GDM1 (cell line): ENCODE data around the gene NDUFB6.
"Not testable (repeated sequence)": the region's sequence is repeated elsewhere in the genome, so short reads cannot be mapped to it uniquely, and the experiment has no call there.

ENCODE experiments used
- DNase-seq: peaks from one replicate; lab custom pipeline; 2025; lab: John Stamatoyannopoulos, UW

NDUFB6 gene

DNA sequence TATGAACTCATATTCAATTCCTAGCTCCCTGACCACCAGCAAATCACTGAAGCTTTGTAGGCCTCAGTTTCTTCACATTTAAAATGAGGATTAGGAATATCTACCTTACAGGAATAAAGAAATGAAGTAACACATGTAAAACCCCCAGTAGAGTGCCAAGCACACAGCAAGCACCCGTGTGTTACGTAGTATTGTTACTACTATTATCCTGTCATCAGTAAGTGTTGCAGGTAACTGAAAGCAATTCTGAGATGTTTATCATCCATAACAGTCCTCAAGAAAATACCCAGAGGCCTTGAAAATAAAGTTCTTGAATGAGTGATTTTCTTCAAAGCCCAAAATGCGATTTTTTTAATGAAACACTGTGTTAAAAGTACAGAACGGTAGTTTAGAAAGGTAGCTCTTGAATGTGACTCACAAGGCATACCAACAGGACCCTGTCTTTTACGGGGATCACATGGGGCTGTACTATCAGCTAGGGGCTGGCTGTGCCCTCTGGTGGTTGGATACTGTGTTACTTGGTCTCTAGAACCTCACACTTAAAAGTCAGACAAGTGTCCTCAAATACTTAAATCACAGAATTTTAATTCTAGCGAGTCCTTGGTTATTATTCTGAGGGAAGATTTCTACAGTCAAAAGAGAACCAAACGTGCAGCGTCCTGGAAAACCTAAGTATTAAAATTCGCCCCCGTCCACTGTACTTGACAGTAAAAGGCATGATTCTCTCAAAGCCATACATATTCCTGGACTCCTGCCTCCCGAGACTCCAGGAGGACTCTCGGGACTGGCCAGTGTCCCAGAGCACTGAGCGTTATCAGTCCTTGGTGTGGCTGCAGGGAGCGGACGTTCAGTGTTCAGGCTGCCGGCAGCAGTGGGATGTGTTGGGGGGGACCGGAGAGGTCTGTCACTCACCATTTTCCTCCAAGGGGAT, 725 bp downstream of the NDUFB6 start:
- peak; percentile 65 for DNase-seq

DNA sequence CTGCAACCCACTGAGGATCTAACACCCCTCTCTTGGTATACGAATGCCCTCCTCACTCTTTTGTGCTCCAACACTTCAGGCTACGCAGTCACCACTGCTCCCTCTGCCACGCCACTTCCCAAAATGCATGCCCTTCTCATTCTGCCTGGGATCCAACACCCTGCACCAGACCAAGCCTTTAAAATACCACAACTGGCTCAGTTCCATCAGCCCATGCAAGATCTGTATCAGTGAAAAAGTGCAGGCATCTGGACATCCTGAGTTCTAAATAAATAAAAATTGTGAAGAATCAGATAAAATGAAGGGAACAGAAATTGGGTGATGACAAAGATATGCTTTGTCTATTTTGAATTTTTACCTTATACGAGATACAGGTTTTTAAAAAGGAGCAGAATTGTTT, 2.7 kb downstream of the NDUFB6 start:
- DNase-seq, result no peak

DNA sequence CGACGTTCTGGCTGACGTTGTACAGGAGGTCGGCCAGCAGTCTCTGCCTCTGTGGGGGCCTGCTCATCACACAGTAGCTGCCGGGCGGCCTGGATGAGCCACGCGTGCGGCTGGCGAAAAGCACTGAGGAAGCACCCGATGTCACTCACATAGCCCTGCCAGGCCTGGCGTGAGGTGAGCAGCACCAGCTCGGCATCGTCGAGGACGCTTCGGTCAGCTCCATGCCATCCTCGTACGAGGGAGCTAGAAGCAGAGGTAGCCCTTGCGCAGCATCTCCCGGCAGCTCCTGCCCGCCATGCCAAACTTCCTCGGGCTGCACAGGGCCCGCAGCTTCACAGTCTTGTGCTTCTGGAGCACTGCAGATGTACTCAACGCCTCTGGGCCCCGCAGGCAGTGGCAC, 6.2 kb downstream of the NDUFB6 start:
- DNase-seq, result no peak

DNA sequence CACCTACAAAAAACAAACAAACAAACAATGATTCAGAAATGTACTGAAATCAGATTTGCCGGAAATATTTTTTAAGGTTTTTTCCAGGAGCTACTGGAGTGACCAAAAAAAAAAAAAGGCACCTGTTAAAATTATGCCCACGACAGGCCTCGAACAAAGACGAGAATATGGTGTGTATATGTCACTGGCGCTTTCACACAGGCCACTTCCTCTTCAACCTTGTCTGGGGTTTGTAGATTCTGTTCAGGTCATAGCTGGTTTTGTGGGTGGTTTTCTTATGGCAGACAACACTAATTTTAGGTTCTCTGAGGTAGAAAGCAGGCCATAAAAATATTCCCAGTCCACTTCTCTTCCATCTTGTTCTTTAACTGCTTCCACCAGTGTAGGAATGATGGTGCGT, 7.0 kb downstream of the NDUFB6 start:
- no peak for DNase-seq

DNA sequence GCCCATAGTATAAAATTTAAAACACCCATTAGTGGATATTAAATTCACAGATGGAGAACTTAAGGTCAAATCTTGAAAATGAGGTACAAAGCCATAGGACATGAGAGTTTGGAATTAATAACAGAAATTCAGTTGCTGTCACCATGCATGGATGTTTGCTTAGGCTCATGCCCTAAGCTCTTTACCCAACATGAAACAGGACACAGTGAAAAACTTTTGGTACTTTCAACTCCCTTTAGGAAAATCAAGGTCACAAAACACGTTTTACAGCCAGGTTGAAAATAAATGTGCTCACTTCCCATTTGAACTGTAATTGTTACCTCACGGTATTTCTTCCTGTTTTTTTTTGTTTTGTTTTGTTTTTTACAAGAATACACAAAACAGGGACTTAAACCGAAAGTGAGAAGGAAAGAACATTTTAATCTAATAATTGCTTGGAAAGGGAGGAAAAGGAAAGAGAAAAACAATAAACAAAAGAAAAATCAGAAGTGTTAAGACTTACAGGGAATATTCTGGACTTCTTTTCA, 14.5 kb downstream of the NDUFB6 start:
- DNase-seq, result no peak

DNA sequence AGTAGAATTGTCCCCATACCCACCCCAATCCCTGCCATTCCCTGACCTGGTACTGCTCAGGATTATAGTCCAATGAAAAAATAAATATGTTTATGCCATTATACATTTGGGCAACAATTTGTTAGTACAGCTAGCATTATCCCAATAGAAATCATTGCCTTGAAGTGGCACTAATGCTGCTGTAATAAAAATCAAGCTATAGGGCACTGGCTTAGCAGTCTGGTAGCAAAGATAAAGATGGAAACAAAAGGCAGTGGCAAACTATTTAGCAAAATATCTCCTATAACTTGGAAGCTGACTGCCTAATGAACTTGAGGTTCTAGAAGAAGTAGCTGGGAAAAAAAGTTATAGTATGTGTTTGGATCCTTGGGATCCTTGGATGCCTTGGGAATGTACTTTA, 18.4 kb downstream of the NDUFB6 start:
- DNase-seq, result no peak

DNA sequence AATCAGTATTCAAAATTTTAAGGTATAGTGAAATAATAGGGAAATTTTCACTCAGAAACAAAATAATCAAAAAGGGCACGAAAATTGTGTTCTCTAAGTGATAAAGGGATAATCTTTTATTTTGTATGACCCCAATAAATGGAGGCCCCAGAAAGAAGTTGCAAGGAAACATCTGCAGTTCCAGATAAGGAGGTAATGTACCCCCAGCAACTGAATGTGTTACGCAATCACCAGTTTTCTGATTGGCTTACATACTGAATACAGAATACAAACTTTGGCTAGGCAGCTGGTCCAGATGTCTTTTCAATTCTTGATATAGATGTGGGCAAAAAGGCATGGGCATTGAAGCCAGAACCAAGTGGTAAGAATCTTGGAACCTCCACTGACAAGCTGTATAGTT, 18.9 kb downstream of the NDUFB6 start:
- DNase-seq, result no peak

DNA sequence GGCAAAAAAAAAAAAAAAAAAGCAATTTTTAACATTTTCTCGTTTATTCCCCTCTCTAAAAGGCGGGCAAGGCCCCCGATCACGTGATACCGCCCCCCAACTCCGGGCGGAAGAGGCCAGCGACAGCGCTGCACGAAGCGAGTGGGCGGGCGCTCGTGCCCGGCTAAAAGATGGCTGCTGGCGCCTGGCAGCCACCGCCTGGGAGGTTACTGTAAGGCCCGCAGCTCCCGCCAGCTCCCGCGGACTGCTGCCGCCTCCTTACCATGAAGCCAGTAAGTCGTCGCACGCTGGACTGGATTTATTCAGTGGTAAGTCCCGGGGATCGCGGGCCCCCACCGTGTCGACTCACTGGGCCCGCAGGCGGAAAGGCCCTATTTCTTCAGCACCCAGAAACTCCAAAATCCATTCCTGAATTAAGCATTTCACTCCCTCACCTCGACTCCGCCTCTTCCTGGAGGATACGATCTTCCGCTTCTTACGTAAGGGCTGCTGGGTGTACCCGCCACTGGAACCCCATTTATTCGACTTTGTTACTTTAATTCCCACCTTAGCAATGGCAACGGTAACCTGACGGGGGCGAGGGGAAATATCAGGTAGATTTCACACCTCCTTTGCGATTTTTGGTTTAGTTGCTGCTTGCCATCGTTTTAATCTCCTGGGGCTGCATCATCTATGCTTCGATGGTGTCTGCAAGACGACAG, 20.6 kb downstream of the NDUFB6 start, which contains the start of the genes SMIM27 and TOPORS:
Gene SMIM27 (plus strand): TSS at position 156 of the 701 bp plus-strand sequence. CDS start 108 bp downstream, at position 264.
Gene TOPORS (minus strand): TSS at position 415 of the 701 bp plus-strand sequence. CDS start 150 bp downstream, at position 265.
- DNase-seq, result peak; percentile 83

DNA sequence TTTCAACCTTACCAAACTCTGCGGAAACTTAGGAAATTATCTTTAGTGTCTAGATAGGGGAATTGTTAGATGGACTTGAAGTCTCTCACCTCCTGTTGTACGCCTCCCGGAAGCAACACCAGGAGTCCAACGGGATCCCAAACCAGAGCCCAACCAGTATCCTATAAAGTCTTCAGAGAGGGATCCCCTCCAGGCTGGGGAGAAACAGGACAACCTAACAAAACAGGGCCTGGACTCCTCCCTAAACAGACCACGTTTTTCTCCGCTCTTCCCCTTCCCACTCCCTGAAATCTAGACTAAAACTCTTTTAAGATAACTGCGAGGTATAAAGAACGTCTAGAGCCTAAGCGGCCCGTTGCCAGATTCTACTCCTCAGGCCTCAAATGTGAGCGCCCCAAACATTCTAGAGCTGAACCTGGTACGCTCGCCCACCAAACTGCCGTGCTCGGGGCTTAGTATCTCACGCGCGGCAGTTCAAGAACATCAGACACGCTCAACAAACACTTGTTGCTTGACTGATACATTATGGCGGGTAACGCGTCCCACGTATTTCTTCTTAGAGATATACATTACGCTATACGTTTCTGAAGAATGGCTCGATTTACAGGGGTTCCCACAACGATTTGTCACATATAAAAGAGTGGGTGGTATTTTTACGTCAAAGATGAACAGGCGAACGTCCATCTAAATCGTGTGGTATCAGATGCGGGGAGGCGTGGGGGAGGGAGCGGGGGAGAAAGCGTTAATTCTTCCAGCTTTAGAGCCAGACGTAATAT, 21.5 kb downstream of the NDUFB6 start:
- DNase-seq, result no peak

DNA sequence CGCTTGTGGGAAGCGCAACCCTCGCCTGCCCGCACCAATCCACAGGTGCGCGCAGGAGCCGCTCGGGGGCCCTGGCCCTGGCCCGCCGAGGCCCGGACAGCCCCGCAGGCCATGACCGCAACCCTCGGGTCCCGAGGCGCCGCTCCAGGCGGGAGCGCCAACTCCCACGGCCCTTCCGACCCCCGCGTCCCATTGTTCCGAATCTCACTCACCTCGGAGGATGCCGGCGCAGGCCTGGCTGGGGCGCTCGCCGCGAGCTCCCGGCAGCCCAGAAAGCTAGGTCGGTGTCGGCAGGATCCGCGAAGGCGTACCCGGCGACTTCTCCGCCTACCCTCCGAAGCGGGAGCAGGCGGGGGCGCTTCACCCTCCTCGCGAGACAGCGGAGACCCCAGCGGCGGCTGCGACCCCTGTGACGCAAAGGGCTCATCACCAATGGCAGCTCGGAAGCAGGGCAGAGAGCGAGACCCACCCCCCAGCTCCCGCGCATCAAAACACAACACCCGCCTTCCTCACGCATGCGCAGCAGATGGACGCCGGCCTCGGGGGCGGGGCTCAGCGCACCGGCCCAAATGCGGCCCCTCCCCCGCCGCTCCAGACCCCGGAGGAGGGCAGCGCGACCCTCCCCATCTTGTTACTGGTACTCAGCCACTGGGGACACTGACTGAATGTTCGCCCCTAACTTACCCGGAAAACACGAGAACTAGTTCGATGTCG, 22.2 kb downstream of the NDUFB6 start:
- DNase-seq, result peak; percentile 90

DNA sequence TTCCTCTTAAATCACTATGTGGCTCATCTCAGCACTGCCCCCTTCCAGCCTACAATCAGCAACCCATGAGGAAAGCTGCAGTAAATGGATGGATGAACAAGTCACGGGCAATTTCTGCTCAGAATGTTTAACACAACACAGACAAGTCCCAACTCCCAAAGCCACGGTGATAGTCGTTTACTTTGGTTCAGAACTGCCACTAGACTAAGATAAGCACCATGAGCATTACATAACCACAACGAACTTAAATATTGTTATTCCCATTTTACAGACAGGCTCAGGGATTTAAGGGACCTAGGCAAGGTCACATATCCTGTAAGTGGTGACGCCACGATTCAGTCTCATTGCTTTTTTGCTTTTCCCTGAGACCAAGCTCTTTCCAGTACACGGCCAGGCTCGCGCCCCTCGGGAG, 22.8 kb downstream of the NDUFB6 start:
- DNase-seq, result no peak

DNA sequence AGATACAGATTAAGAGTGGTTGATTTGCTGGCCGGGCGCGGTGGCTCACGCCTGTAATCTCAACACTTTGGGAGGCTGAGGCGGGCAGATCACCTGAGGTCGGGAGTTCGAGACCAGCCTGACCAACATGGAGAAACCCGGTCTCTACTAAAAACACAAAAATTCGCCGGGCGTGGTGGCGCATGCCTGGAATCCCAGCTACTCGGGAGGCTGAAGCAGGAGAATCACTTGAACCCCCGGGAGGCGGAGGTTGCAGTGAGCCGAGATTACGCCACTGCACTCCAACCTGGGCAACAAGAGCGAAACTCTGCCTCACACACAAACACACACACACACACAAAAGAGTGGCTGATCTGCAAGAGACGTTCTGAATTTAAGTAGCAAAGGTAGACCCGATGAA, 24.7 kb downstream of the NDUFB6 start:
- DNase-seq, result not testable (repeated sequence)

DNA sequence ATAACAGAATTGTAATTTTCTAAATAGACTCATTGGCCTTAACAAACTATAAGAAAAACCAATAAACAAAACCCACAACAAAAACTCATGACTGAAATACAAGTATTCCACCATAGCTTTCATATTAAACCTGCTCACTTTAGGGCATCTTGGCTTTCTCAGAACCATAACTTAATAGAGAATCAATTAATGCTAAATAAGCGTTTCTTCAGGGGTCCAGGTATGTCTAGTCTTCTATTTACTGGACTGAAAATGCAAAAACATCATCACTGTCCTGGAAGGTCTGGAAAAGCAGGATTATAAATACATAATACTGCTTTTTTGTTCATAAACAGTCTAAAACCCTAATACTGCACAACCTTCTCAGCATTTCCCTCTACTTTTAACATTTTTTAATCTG, 27.1 kb downstream of the NDUFB6 start:
- no peak for DNase-seq

DNA sequence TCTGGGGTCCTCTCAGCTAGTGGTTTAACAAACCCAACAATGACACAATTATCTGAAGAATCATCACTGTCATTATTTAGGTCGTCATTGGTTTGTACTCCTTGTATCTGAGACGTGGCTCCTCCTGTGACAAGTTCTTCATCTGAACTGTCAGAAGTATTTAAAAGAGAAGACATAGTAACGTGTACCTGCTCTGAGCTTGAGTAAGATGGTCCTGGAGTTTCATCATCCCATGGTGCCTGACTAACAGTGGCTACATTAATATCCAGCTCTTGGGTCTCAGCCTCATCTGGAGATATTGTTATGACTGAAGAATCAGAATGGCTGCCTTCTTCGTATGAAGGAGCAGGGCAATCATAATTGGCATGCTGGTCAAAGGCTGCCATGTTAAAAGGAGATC, 29.9 kb downstream of the NDUFB6 start:
- no peak for DNase-seq

DNA sequence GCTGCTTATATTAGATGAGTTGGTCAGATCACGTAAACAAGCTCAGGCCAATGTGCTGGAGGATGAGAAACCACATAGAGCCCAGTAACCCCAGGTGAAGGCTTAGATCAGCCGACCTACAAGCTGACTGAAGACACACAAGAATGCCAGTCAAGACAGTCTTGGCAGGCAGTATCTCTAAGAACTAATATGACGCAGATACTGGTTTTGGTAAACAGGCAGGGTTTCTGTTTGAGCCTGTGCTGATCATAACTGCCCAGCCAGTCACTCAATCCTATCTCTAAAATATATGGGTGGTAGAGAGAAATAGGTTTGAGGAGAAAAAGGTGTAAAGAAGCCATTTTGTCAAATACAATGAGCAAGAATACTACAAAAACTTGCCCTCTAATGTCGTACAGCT, 39.1 kb downstream of the NDUFB6 start:
- no peak for DNase-seq

DNA sequence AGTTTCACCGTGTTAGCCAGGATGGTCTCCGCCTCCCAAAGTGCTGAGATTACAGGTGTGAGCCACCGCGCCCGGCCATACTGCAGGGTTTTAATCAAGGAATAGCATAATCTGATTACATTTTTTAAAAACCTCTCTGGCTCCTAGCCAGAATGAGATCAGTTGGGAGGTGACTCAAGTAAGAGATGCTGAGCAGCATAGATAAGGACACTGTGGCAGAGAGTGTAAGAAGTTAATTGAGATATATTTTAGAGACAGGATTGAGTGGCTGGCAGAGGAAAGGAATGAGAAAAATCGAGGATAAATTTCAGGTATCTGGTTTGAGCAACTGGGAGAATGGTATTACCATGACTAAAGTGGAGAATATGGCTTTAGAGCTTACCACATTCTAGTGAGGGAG, 39.6 kb downstream of the NDUFB6 start:
- DNase-seq, result no peak

DNA sequence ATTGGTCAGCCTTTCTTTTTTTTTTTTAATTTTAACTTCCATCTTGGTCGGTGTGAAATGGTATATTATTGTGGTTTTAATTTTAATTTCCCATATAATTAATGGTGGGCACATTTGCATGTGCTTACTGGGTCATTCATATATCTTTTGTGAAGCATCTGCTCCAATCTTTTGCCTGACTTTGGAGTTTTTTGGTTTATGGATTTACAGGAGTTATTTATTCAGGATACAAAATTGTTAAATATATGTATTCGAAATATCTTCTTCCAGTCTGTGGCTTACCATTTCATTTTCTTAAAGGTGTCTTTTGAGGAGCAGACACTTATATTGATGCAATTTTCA, 46.3 kb downstream of the NDUFB6 start:
- DNase-seq, result no peak

DNA sequence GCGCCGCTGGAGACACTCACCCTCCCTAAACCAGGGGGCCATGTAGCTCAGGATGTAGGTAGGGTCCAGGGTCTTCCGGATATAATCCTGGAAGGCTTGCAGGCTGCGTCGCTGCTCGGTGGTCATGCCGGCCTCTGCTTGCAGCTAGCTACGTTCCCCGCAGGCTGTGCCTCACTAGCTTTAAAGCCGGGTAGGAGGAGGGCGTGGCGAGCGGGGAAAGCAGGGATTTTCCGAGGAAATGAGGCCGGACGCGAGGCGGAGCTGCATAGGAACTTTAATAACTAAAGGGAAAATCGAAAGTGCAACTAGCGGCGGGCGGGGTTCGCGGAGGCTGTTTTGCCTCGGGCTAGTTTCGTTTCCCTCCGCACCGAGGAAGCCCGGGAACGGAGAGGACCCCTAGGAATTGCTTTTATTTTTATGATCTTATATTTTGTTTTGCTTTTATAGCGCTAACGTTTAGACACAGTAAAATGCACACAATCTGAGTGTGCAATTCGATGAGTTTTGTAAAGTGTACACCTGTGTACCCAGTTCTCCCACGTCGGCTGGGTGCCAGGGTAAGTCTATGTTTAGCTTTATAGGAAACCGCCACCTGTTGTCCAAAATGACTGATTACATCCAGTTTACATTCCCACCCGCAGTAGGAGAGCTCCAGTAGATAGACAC, 46.8 kb downstream of the NDUFB6 start, which contains the start of gene RIGI:
Gene RIGI (minus strand): TSS at position 156 of the 666 bp plus-strand sequence. CDS start 30 bp downstream, at position 126.
- peak; percentile 63 for DNase-seq

DNA sequence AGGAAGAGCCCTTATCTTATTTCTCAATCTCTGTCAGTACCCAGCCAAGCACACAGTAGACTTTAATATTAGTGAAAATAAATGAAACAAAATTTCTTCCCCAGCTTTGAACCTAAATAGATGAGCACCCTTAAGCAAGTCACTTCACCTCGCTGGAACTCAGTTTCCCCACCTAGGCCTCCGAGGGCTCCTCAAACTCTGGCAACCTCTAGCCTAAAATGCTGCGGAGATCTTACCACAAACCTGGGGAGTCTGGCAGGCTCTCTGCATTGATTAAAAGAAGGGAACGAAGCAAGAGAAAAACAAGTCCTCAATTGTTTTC, 47.3 kb downstream of the NDUFB6 start:
- no peak for DNase-seq

DNA sequence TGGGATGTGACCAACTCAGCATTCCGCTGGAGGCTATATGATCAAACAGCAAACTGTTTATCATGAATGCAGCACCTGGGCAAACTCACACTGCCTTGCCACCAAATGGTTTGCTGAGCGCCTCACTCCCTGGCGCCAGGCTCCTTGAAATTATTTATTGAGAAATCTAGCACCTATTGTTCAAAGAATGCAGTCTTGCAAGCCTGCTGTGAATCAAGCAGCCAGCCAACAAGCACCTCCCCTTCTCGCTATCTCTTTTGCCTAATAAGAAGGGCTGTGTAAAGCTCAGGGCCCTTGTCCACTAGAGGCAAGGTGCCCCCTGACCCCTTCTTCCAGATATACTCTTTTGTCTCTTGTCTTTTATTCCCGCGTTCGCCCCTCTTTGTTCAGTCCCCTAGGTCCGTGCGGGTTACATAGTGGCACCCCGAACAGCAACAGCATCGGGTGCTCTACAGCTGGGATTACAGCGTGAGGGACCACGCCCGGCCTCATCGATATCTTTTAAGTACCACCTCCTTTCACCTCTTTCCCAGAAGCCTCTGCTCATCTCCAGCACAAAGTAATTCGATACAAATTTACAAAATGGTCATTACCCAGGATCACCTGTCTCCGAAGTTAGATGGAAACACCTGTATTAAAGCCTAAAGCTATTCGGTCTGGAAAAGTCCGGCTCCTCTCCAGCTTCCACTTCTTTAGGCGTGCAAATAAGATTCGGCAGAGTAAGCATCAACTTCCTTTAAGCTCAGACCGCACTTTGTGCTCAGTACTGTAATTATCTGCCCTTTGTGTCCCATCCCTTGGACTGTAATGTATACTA, 47.9 kb downstream of the NDUFB6 start:
- DNase-seq, result no peak
